NK-92 (cell line): Measurements from ENCODE around the gene ZNF669.

ENCODE experiments used
- DNase-seq: peaks from one replicate; lab custom pipeline; 2025; ENCODE audit not compliant: unreplicated experiment; lab: John Stamatoyannopoulos, UW

The ZNF669 gene

DNA sequence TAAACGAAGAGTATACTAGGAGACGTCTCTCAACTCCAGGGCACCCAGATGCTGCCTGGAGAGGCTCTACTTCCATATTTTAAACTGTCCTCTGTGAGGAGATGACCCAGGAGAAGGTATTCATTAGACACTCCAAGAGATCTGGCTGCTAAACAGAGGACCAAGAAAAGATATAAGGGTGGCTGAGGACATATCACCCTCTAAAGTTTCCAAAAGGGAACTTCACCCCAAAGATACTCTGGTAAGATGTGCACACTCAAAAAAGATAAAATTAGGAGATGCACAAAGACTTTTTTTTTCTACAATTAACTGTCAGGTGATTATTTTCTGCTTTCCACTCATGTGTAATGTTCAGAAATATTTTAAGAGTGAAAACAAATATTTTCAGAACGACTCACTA, 26.9 kb downstream of the ZNF669 start:
- DNase-seq, result no peak

DNA sequence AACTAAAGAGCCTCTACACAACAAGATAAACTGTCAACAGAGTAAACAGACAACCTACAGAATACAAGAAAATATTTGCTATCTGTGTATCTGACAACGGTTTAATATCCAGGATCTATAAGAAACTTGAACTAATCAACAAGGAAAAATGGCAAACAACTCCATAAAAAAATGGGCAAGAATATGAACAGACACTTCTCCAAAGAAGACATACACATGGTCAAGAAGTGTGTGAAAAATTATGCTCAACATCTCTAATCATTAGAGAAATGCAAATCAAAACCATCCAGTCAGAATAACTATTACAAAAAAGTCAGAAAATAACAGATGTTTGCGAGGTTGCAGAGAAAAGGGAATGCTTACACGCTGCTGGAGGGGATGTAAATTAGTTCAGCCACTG, 33.5 kb downstream of the ZNF669 start:
- DNase-seq, result no peak

DNA sequence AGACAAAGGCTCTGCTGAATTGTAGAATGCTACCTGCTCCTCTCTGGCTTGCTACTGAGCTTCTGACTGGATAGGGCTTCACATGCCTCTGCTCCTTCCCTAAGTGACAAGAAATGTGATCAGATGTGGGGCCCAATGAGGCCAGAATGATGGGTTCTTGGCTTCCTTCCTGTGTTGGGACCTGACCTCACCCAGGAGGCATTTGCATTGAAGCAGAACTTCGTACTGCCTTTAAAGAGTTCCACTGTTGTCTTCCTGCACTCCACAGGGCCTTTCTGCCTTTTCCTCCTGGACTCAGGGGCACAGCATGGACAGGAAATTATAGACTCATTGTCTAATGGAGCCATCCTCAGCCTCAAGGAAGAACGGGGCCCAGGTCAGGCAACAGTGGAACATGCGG, 39.9 kb downstream of the ZNF669 start:
- no peak for DNase-seq

DNA sequence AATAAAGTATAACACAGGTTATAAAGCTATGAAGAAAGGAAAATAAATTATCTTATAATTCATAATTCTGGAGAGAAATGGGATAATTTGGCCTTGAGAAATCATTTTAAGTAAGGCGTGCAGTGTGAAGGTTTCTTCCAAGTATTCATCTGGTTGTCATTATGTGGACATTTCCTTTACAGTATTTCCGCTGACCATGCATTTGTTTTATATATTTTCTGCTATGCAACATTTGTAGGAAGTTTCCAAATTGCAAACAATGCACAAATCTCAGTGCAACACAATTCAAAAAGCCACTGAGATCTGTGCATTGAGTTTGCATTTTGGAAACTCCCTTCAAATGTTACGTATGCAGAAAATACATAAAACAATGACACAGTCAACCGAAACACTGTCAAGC, 43.4 kb downstream of the ZNF669 start:
- DNase-seq, result no peak

GRCh38 chr1:247056071-247056470, 48.1 kb downstream of the ZNF669 start:
- DNase-seq, result no peak

GRCh38 chr1:247054992-247055415, 49.2 kb downstream of the ZNF669 start:
- DNase-seq, result no peak
